ENCODE measurements around the gene COL25A1. TPM values are rescaled to one million over a fixed set of nuclear protein-coding genes. Genes with fewer than 3 reads are reported as not detected.
A peak's percentile ranks its signal among the peaks of the same experiment; 100 is the strongest.

COL25A1 gene
- total RNA-seq, 2 donors from 2014 or later, result 0.05 to 0.14 TPM

GRCh38 chr4:108861334-108861733 is 441.1 kb downstream of the COL25A1 start:
- H3K4me3 Mint-ChIP-seq, result no peak overlapping the region
- H3K27ac Mint-ChIP-seq, result no peak overlapping the region

GRCh38 chr4:108854786-108855185 is 447.7 kb downstream of the COL25A1 start:
- peaks cover 12% of the 10 kb centered on the region for H3K4me1 Mint-ChIP-seq (ENCODE audit: low read depth)
- no peaks in the 10 kb centered on the region for H3K27me3 Mint-ChIP-seq (ENCODE audit: low read depth)
- no peak for DNase-seq
- H3K4me3 Mint-ChIP-seq, result no peak overlapping the region
- no peaks in the 10 kb centered on the region for H3K9me3 Mint-ChIP-seq
- H3K27ac Mint-ChIP-seq, result no peak overlapping the region
- no peak for ATAC-seq (replicated peaks in 1 of 2)
- H3K36me3 Mint-ChIP-seq (ENCODE audit: insufficient read depth in 2 of 2), result no peaks in the 10 kb centered on the region

More at GRCh38 chr4:108861334-108861733, 441.1 kb downstream of the COL25A1 start:
- Mint-ChIP-seq H3K27me3 (ENCODE audit: low read depth) (no peaks in the 10 kb centered on the region), H3K36me3 (ENCODE audit: insufficient read depth in 2 of 2) (no peaks in the 10 kb centered on the region), H3K9me3 (no peaks in the 10 kb centered on the region), H3K4me1 (ENCODE audit: low read depth) (no peaks in the 10 kb centered on the region)
- no peak for ATAC-seq (replicated peaks in 1 of 2)
- no peak for DNase-seq

- H3K27me3 Mint-ChIP-seq (ENCODE audit: low read depth), result no peaks in the 10 kb centered on the region
- DNase-seq (no peak), ATAC-seq (replicated peaks in 1 of 2) (no peak)
- no peak overlapping the region for H3K4me3 Mint-ChIP-seq
- H3K36me3 Mint-ChIP-seq (ENCODE audit: insufficient read depth in 2 of 2), result no peaks in the 10 kb centered on the region
- no peaks in the 10 kb centered on the region for H3K9me3 Mint-ChIP-seq
- H3K27ac Mint-ChIP-seq, result no peak overlapping the region
- peaks cover 22% of the 10 kb centered on the region for H3K4me1 Mint-ChIP-seq (ENCODE audit: low read depth)
Observed at GRCh38 chr4:108852691-108853090, 449.8 kb downstream of the COL25A1 start.

- Mint-ChIP-seq H3K9me3 (no peaks in the 10 kb centered on the region), H3K36me3 (ENCODE audit: insufficient read depth in 2 of 2) (no peaks in the 10 kb centered on the region), H3K4me1 (ENCODE audit: low read depth) (peaks cover 22% of the 10 kb centered on the region), H3K4me3 (no peak overlapping the region), H3K27ac (no peak overlapping the region), H3K27me3 (ENCODE audit: low read depth) (no peaks in the 10 kb centered on the region)
- ATAC-seq (replicated peaks in 1 of 2) (no peak), DNase-seq (no peak)
Observed at GRCh38 chr4:108851366-108851765, 451.1 kb downstream of the COL25A1 start.

GRCh38 chr4:108850219-108850649 is 452.2 kb downstream of the COL25A1 start:
- no peak for DNase-seq
- Mint-ChIP-seq H3K4me3 (no peak overlapping the region), H3K4me1 (ENCODE audit: low read depth) (peaks cover 22% of the 10 kb centered on the region), H3K36me3 (ENCODE audit: insufficient read depth in 2 of 2) (no peaks in the 10 kb centered on the region), H3K27ac (no peak overlapping the region), H3K27me3 (ENCODE audit: low read depth) (no peaks in the 10 kb centered on the region), H3K9me3 (no peaks in the 10 kb centered on the region)
- ATAC-seq (replicated peaks in 1 of 2), result peak in 1 of 2 donors; percentile 54

GRCh38 chr4:108849611-108850168 is 452.8 kb downstream of the COL25A1 start:
- DNase-seq (no peak), ATAC-seq (replicated peaks in 1 of 2) (peak; percentile 39 to 43)
- Mint-ChIP-seq H3K36me3 (ENCODE audit: insufficient read depth in 2 of 2) (no peaks in the 10 kb centered on the region), H3K9me3 (no peaks in the 10 kb centered on the region), H3K4me3 (no peak overlapping the region), H3K27me3 (ENCODE audit: low read depth) (no peaks in the 10 kb centered on the region), H3K27ac (no peak overlapping the region), H3K4me1 (ENCODE audit: low read depth) (peaks cover 22% of the 10 kb centered on the region)

- H3K4me1 Mint-ChIP-seq (ENCODE audit: low read depth), result peaks cover 22% of the 10 kb centered on the region
Observed at GRCh38 chr4:108846568-108846967, 455.9 kb downstream of the COL25A1 start.

GRCh38 chr4:108840426-108840975 is 462.0 kb downstream of the COL25A1 start:
- peak; percentile 36 to 44 for ATAC-seq (replicated peaks in 1 of 2)
- H3K27me3 Mint-ChIP-seq (ENCODE audit: low read depth), result no peaks in the 10 kb centered on the region
- no peaks in the 10 kb centered on the region for H3K4me1 Mint-ChIP-seq (ENCODE audit: low read depth)
- H3K9me3 Mint-ChIP-seq, result no peaks in the 10 kb centered on the region
- DNase-seq, result no peak
- no peak overlapping the region for H3K27ac Mint-ChIP-seq
- no peak overlapping the region for H3K4me3 Mint-ChIP-seq
- no peaks in the 10 kb centered on the region for H3K36me3 Mint-ChIP-seq (ENCODE audit: insufficient read depth in 2 of 2)

More at GRCh38 chr4:108846568-108846967, 455.9 kb downstream of the COL25A1 start:
- Mint-ChIP-seq H3K27ac (no peak overlapping the region), H3K36me3 (ENCODE audit: insufficient read depth in 2 of 2) (no peaks in the 10 kb centered on the region), H3K27me3 (ENCODE audit: low read depth) (no peaks in the 10 kb centered on the region), H3K9me3 (no peaks in the 10 kb centered on the region), H3K4me3 (no peak overlapping the region)
- DNase-seq (no peak), ATAC-seq (replicated peaks in 1 of 2) (no peak)

GRCh38 chr4:108839333-108839732 is 463.1 kb downstream of the COL25A1 start:
- H3K36me3 Mint-ChIP-seq (ENCODE audit: insufficient read depth in 2 of 2), result no peaks in the 10 kb centered on the region
- no peaks in the 10 kb centered on the region for H3K27me3 Mint-ChIP-seq (ENCODE audit: low read depth)
- H3K27ac Mint-ChIP-seq, result no peak overlapping the region

GRCh38 chr4:108838451-108838850 is 464.0 kb downstream of the COL25A1 start:
- no peak overlapping the region for H3K4me3 Mint-ChIP-seq
- no peak for DNase-seq

More at GRCh38 chr4:108839333-108839732, 463.1 kb downstream of the COL25A1 start:
- no peaks in the 10 kb centered on the region for H3K4me1 Mint-ChIP-seq (ENCODE audit: low read depth)
- no peak for DNase-seq
- no peaks in the 10 kb centered on the region for H3K9me3 Mint-ChIP-seq
- no peak for ATAC-seq (replicated peaks in 1 of 2)
- no peak overlapping the region for H3K4me3 Mint-ChIP-seq

GRCh38 chr4:108834835-108835384 is 467.5 kb downstream of the COL25A1 start:
- no peak overlapping the region for H3K4me3 Mint-ChIP-seq
- no peaks in the 10 kb centered on the region for H3K4me1 Mint-ChIP-seq (ENCODE audit: low read depth)
- no peaks in the 10 kb centered on the region for H3K36me3 Mint-ChIP-seq (ENCODE audit: insufficient read depth in 2 of 2)
- H3K27ac Mint-ChIP-seq, result no peak overlapping the region
- H3K9me3 Mint-ChIP-seq, result no peaks in the 10 kb centered on the region
- ATAC-seq (replicated peaks in 1 of 2), result peak in 1 of 2 donors; percentile 37
- no peak for DNase-seq
- H3K27me3 Mint-ChIP-seq (ENCODE audit: low read depth), result peaks cover 6% of the 10 kb centered on the region

More at GRCh38 chr4:108838451-108838850, 464.0 kb downstream of the COL25A1 start:
- Mint-ChIP-seq H3K9me3 (no peaks in the 10 kb centered on the region), H3K4me1 (ENCODE audit: low read depth) (no peaks in the 10 kb centered on the region), H3K27ac (no peak overlapping the region), H3K27me3 (ENCODE audit: low read depth) (no peaks in the 10 kb centered on the region), H3K36me3 (ENCODE audit: insufficient read depth in 2 of 2) (no peaks in the 10 kb centered on the region)
- no peak for ATAC-seq (replicated peaks in 1 of 2)

GRCh38 chr4:108834166-108834834 is 468.2 kb downstream of the COL25A1 start:
- DNase-seq, result no peak
- Mint-ChIP-seq H3K27me3 (ENCODE audit: low read depth) (peaks cover 6% of the 10 kb centered on the region), H3K27ac (no peak overlapping the region), H3K4me3 (no peak overlapping the region), H3K4me1 (ENCODE audit: low read depth) (no peaks in the 10 kb centered on the region), H3K9me3 (no peaks in the 10 kb centered on the region), H3K36me3 (ENCODE audit: insufficient read depth in 2 of 2) (no peaks in the 10 kb centered on the region)
- peak; percentile 52 to 69 for ATAC-seq (replicated peaks in 1 of 2)

- Mint-ChIP-seq H3K27ac (no peak overlapping the region), H3K4me1 (ENCODE audit: low read depth) (no peaks in the 10 kb centered on the region), H3K27me3 (ENCODE audit: low read depth) (peaks cover 6% of the 10 kb centered on the region), H3K9me3 (no peaks in the 10 kb centered on the region), H3K4me3 (no peak overlapping the region), H3K36me3 (ENCODE audit: insufficient read depth in 2 of 2) (no peaks in the 10 kb centered on the region)
- DNase-seq (no peak), ATAC-seq (replicated peaks in 1 of 2) (no peak)
Observed at GRCh38 chr4:108833046-108833445, 469.4 kb downstream of the COL25A1 start.
